K562 (cell line): ENCODE measurements around the gene RBMX2. TPM values are rescaled to one million over a fixed set of nuclear protein-coding genes. Genes with fewer than 3 reads are reported as not detected.

Experiments used
- ATAC-seq: fragments of 200-7000 bp; cut with Tn5 transposase; 3 replicates; pipeline ENCODE4 v1.9.1; 2020; ENCODE audit warnings: moderate library complexity
- BruUV-seq: library from RNA; stranded (reverse); fragments of 400-500 nt; replicated peaks from 2 replicates; lab custom pipeline; 2021; lab: Mats Ljungman, UMichigan
- CTCF ChIA-PET: fragments of 300-600 bp; formaldehyde crosslinking; extraction: SDS; loops from one replicate; lab custom pipeline; 2021; ENCODE audit warnings: low intra/inter-chr PET ratio; lab: Yijun Ruan, JAX
- POLR2A ChIA-PET: fragments of 300-600, 350-650 bp; sonication (Branson Sonifier 250); formaldehyde crosslinking; extraction: SDS; loops from one replicate; lab custom pipeline; 2021; ENCODE audit warnings: antibody characterized with exemption, inconsistent platforms; lab: Yijun Ruan, JAX
- DNase-seq, 4 experiments: peaks; one replicate each; pipeline versions ENCODE4 v3.0.0 to v3.0.0-alpha.2; 2011 to 2018; ENCODE audit warnings: low spot score in 3 of 4, mixed read lengths in 3 of 4; ENCODE audit errors: extremely low read depth in 1 of 4
- FAIRE-seq: peaks from 2 replicates; lab custom pipeline; 2011; peaks lifted over from hg19 to GRCh38; lab: Jason Lieb, UNC
- H2AFZ ChIP-seq: 2 replicates; pipeline ENCODE4 v1.6.0; 2011; ENCODE audit warnings: low read depth, low read length, control low read depth, inconsistent platforms
- H3K27ac ChIP-seq: fragments of 200-600 bp; 3 replicates; pipeline ENCODE4 v1.8.0; 2011; ENCODE audit warnings: low read depth, mild to moderate bottlenecking, control low read depth, inconsistent platforms, low read length, moderate library complexity, mixed read lengths; ENCODE audit errors: extremely low read depth
- H3K27me3 ChIP-seq, 2 experiments: fragments of 300-600 bp in 1 of 2; 2 replicates in 1 of 2; 3 replicates in 1 of 2; pipeline versions ENCODE4 v1.6.0 to v1.8.0; 2011; ENCODE audit warnings: inconsistent platforms in 2 of 2, low read length in 2 of 2, mild to moderate bottlenecking in 1 of 2, mixed read lengths in 1 of 2, moderate library complexity in 1 of 2; ENCODE audit not compliant: control insufficient read depth in 2 of 2, insufficient read depth in 2 of 2
- H3K36me3 ChIP-seq: fragments of 300-600 bp; 3 replicates; pipeline ENCODE4 v1.8.0; 2011; ENCODE audit warnings: mild to moderate bottlenecking, low read length, inconsistent platforms; ENCODE audit not compliant: control insufficient read depth, insufficient read depth
- H3K4me1 ChIP-seq, 2 experiments: fragments of 200-600 bp in 1 of 2; replicated peaks in 1 of 2; 2 replicates in 1 of 2; 3 replicates in 1 of 2; pipeline versions ENCODE4 v1.5.1 to v1.8.0; 2011; ENCODE audit warnings: inconsistent platforms in 2 of 2, low read length in 2 of 2, mild to moderate bottlenecking in 1 of 2, mixed read lengths in 1 of 2, moderate library complexity in 1 of 2; ENCODE audit not compliant: control insufficient read depth in 2 of 2, insufficient read depth in 2 of 2
- H3K4me2 ChIP-seq: 2 replicates; pipeline ENCODE4 v1.6.1; 2011; ENCODE audit warnings: low read length, control low read depth, inconsistent platforms, mixed read lengths; ENCODE audit not compliant: insufficient read depth
- H3K4me3 ChIP-seq: fragments of 200-600 bp; sonication (generic), shearing (Covaris generic); 2 replicates; pipeline ENCODE4 v1.5.1; 2016; ENCODE audit warnings: control low read depth, inconsistent platforms
- H3K79me2 ChIP-seq: fragments of 200-600 bp; 3 replicates; pipeline ENCODE4 v1.8.0; 2011; ENCODE audit warnings: low read length, inconsistent platforms; ENCODE audit not compliant: control insufficient read depth, insufficient read depth
- H3K9ac ChIP-seq, 2 experiments: 2 replicates each; pipeline versions ENCODE4 v1.6.0 to v1.6.1; 2011; ENCODE audit warnings: low read depth in 2 of 2, low read length in 2 of 2, control low read depth in 1 of 2, inconsistent platforms in 1 of 2, mild to moderate bottlenecking in 1 of 2, mixed read lengths in 1 of 2; ENCODE audit not compliant: insufficient read depth in 1 of 2
- H3K9me1 ChIP-seq: one replicate; pipeline ENCODE4 v1.6.0; 2011; ENCODE audit warnings: inconsistent platforms, mild to moderate bottlenecking, low read length, moderate library complexity; ENCODE audit not compliant: control insufficient read depth, insufficient read depth
- H3K9me3 ChIP-seq: replicated peaks from 2 replicates; pipeline ENCODE4 v1.5.1; 2011; ENCODE audit warnings: low read depth, low read length, inconsistent platforms; ENCODE audit not compliant: control insufficient read depth, insufficient read depth
- H4K20me1 ChIP-seq: replicated peaks from 2 replicates; pipeline ENCODE4 v1.6.1; 2011; ENCODE audit warnings: low read length, inconsistent platforms, mixed read lengths; ENCODE audit not compliant: control insufficient read depth, insufficient read depth
- ARID2 ChIP-seq: fragments of 450-650 bp; IDR thresholded peaks from 2 replicates; pipeline ENCODE4 v1.6.1; 2017; ENCODE audit warnings: antibody characterized with exemption, mild to moderate bottlenecking
- CEBPB ChIP-seq: fragments of 450-650 bp; IDR thresholded peaks from 2 replicates; pipeline ENCODE4 v1.6.1; 2016; ENCODE audit warnings: missing genetic modification characterization, missing compliant biosample characterization
- SPI1 ChIP-seq: IDR thresholded peaks from 2 replicates; pipeline ENCODE4 v1.6.1; 2011; ENCODE audit warnings: low read depth, low read length, control low read depth, borderline replicate concordance
- ZNF134 ChIP-seq: fragments of 250-450 bp; sonication (Bioruptor Pico); conservative IDR thresholded peaks from 2 replicates; pipeline ENCODE4 v1.4.0; 2020
- WGBS: fragments of 100-300 bp; shearing (Covaris generic); methylation state at CpG from one replicate; pipeline ENCODE4 v1.1.6; 2016; ENCODE audit warnings: low coverage, mixed read lengths; ENCODE audit not compliant: insufficient coverage; ENCODE audit errors: missing lambda C conversion rate; 5-methylcytosine and 5-hydroxymethylcytosine counted together
- in situ Hi-C: fragments of 300-500 bp; cut with MboI; formaldehyde crosslinking; loops from 4 replicates; pipeline ENCODE4 v1.15.0; 2018; ENCODE audit warnings: inconsistent platforms, mixed read lengths
- intact Hi-C: fragments of 100-400 bp; cut with micrococcal nuclease; formaldehyde crosslinking; loops from 2 replicates; pipeline ENCODE4 v1.14.2; 2022
- polyA plus RNA-seq, 8 experiments: library from polyadenylated mRNA; depleted of rRNA in 4 of 8; stranded (reverse) in 5 of 8; unstranded in 3 of 8; fragments of >200 nt; fragmentation: Nextera tagmentation in 2 of 8; fragmentation: Illumina TruSeq in 1 of 8; extraction: Ambion mirVana in 2 of 8; extraction: Trizol in 1 of 8; gene quantifications; 2 replicates each; pipeline versions ENCODE4 v1.2.1 to v1.2.3, GENCODE V29; 2011 to 2014; ENCODE audit warnings: inconsistent platforms in 1 of 8, missing spikeins in 1 of 8
- total RNA-seq, 7 experiments: library from RNA; depleted of rRNA in 6 of 7; stranded (reverse); fragments of >200 nt in 6 of 7; fragmentation: Illumina TruSeq in 2 of 7; extraction: Trizol in 2 of 7; gene quantifications; 2 replicates each; pipeline versions ENCODE4 v1.2.1 to v1.2.3, GENCODE V29; 2011 to 2021; ENCODE audit warnings: low replicate concordance in 1 of 7

RBMX2 gene
- total and polyA plus RNA-seq, 9 of the 15 experiments (the other 6 are each of a cell fraction or from before 2014, with no cell fraction given), result 27.2 to 62.5 (median 54.1) TPM

DNA sequence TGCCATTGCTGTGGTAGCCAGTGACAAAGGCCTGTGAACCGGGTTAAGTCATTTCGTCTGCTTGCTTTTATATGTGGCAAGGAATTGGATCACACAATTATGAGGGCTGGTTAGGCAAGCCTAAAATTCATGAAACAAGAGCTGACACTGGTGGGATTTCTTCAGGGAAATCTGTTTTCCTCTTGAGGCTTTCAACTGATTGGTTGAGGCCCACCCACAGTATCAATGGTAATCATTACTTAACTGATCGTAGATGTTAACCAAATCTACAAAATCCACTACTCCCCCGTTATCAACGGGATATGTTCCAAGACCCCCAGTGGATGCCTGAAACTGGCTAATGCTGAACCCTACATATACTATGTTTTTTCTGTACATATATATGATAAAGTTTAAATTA, 13.0 kb downstream of the RBMX2 start:
- WGBS, result 83% methylated on average over 5 of the region's 5 CpGs
- no peaks in the 10 kb centered on the region for H3K9me3 ChIP-seq
- TF ChIP-seq ZNF134 (CRISPR knock-in tag) (peak; percentile 89), ARID2 (no peak)
- TF ChIP-seq, all 486 proteins: peak for 1
- no peaks in the 10 kb centered on the region for H3K27me3 ChIP-seq
- H4K20me1 ChIP-seq, result no peaks in the 10 kb centered on the region
- H3K27ac ChIP-seq, result no peak overlapping the region
- CTCF ChIA-PET, result no interaction called here
- H3K9me1 ChIP-seq, result no peaks in the 10 kb centered on the region
- ATAC-seq, result no peak
- BruUV-seq, result no TSS peak
- H3K9ac ChIP-seq, result no peak overlapping the region
- in situ Hi-C loops, result no loop called here
- POLR2A ChIA-PET, result interaction anchor here (2.0 kb wide), 1 partner anchor 13 kb away, joined by 5 read pairs; the partner anchor contains the start of gene RBMX2
- H2AFZ ChIP-seq, result no peak overlapping the region
- no peak for FAIRE-seq
- H3K4me2 ChIP-seq, result no peak overlapping the region
- no peak for DNase-seq
- no peaks in the 10 kb centered on the region for H3K79me2 ChIP-seq
- intact Hi-C loops, result no loop called here
- H3K36me3 ChIP-seq, result peaks cover 40% of the 10 kb centered on the region
- no peak overlapping the region for H3K4me3 ChIP-seq
- H3K4me1 ChIP-seq, result peaks cover 4 to 37% of the 10 kb centered on the region in 2 experiments; a peak in 3 of 5 replicates

DNA sequence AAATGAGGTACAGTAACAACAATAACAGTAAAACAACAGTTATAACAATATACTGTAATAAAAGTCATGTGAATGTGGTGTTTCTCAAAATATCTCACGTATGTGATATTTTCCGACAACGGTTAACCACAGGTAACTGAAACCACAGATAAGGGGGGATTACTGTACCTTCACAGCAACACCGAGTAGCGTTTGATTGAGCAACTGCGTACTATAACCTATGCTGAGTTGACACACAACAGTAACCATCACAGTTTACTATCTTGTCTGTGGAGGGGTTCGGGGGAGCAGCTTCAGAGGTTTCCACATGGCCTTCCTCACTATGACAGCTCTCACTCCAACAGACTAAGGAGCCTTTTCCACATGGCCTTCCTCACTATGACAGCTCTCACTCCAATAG, 13.4 kb downstream of the RBMX2 start:
- no peak for ATAC-seq
- no peak overlapping the region for H3K27ac ChIP-seq

More for the DNA sequence above, 13.4 kb downstream of the RBMX2 start:
- Histone ChIP-seq H3K36me3 (peaks cover 37% of the 10 kb centered on the region; the same call in 2 of the 3 replicates), H3K4me3 (no peak overlapping the region), H3K9me1 (no peaks in the 10 kb centered on the region), H3K4me1 (peaks cover 4 to 37% of the 10 kb centered on the region in 2 experiments; a peak in 3 of 5 replicates), H3K79me2 (no peaks in the 10 kb centered on the region), H3K4me2 (no peak overlapping the region), H3K27me3 (no peaks in the 10 kb centered on the region), H3K9me3 (no peaks in the 10 kb centered on the region), H3K9ac (no peak overlapping the region), H4K20me1 (no peaks in the 10 kb centered on the region), H2AFZ (no peak overlapping the region)
- TF ChIP-seq SPI1 (no peak), CEBPB (tag) (peak; percentile 45)
- in situ Hi-C loops, result no loop called here
- ChIA-PET CTCF (no interaction called here), POLR2A (interaction anchor here (0.8 to 1.1 kb wide), 2 partner anchors 10 to 29 kb away, joined by 3 read pairs; no protein-coding TSS in a partner anchor)
- 25% methylated on average over 7 of the region's 7 CpGs for WGBS
- FAIRE-seq, result no peak
- no peak for DNase-seq
- intact Hi-C loops, result no loop called here
- BruUV-seq, result no TSS peak
